ENCODE measurements around the gene TAS2R3. TPM values are rescaled to one million over a fixed set of nuclear protein-coding genes. Genes with fewer than 3 reads are reported as not detected.
"Not testable (repeated sequence)": the region's sequence is repeated elsewhere in the genome, so short reads cannot be mapped to it uniquely, and the experiment has no call there.

TAS2R3 gene
- total RNA-seq, 4 donors from 2014 or later, result 0.46 to 2.2 (median 1.3) TPM

DNA sequence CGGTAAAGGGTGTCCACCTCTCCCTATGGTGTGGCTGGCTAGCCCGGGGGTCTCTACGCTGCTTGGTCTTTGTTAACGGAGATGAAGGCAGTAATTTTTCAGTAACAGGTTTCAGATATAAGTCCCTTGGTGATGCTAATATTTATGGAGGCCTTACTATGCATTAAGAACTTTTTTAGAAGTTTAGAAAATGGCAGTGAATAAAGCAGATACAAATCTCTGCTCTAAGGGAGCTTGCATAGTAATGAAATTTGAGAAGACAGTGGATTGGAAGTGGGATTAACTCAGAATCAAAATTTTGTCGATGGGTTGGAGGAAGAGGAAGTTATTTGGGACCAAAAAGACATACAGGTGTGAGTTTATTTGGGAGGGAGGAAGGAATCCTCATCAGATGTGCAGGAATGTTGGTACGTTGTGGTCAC, 25.3 kb upstream of the TAS2R3 start:
- WGBS, 2 donors, result 0 to 2% methylated on average over 6 of the region's 6 CpGs
- peak overlapping the region; percentile 77 for H3K4me3 ChIP-seq (ENCODE audit: low read depth, poor library complexity, severe bottlenecking)
- no peak for TF ChIP-seq POLR2A (IDR thresholded peaks at IDR 0.05)
- TF ChIP-seq, protein P1, sequence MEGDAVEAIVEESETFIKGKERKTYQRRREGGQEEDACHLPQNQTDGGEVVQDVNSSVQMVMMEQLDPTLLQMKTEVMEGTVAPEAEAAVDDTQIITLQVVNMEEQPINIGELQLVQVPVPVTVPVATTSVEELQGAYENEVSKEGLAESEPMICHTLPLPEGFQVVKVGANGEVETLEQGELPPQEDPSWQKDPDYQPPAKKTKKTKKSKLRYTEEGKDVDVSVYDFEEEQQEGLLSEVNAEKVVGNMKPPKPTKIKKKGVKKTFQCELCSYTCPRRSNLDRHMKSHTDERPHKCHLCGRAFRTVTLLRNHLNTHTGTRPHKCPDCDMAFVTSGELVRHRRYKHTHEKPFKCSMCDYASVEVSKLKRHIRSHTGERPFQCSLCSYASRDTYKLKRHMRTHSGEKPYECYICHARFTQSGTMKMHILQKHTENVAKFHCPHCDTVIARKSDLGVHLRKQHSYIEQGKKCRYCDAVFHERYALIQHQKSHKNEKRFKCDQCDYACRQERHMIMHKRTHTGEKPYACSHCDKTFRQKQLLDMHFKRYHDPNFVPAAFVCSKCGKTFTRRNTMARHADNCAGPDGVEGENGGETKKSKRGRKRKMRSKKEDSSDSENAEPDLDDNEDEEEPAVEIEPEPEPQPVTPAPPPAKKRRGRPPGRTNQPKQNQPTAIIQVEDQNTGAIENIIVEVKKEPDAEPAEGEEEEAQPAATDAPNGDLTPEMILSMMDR (IDR thresholded peaks at IDR 0.05), result no peak
- intact Hi-C loops (cut with DNase I; ENCODE audit: low total_unique reads), result no loop called here
- no peak for DNase-seq (ENCODE audit: low spot score in 2 of 2)

DNA sequence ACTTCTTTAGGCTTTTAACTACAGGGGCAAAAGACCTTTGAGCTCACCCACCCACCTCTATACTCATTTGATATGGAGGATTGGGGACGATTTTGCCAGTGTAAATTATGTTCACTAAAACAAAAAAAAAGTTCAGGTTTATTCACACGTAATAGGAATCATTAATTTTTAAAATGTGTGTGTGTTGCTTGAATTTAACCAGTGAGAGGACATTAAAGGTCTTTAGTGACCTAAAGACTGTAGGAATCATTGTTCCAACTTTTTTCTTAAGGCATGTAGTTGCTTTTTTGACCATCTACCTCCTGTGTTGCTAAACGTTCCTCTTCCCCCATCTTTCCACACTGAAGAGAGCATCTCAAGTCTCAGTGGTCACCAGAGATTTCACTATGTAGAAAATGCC, 24.6 kb upstream of the TAS2R3 start:
- no peak overlapping the region for H3K4me3 ChIP-seq (ENCODE audit: low read depth, poor library complexity, severe bottlenecking)
- WGBS, 2 donors, result 62 to 71% methylated on average over 3 of the region's 3 CpGs
- intact Hi-C loops (cut with DNase I; ENCODE audit: low total_unique reads), result no loop called here
- TF ChIP-seq, protein P1 (IDR thresholded peaks at IDR 0.05), result no peak
- no peak for TF ChIP-seq POLR2A (IDR thresholded peaks at IDR 0.05)
- no peak for DNase-seq (ENCODE audit: low spot score in 2 of 2)

DNA sequence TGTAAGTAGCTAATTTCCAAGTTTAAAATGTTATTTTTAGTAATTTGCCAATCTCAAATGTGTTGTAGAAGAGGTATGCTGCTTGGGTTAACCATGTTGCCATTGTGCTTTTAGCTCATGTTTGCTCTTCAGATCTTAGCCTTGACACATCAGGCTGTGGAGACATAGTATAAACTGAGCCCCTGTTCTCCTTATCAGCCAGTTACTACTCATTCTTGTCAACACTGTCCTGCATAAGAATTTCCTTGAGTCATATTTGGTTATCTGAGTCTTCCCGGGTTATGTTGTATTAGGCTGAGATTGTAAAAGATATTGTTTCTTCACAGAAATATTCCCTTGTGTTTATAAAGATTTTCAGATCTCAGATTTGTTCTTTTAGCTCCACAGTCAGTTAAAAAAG, 21.7 kb upstream of the TAS2R3 start:
- TF ChIP-seq POLR2A (IDR thresholded peaks at IDR 0.05), result no peak
- TF ChIP-seq, protein P1 (IDR thresholded peaks at IDR 0.05), result no peak
- whole genome bisulfite sequencing, 2 donors, result 96 to 100% methylated on average over 1 of the region's 1 CpG
- intact Hi-C loops (cut with DNase I; ENCODE audit: low total_unique reads), result no loop called here
- no peak overlapping the region for H3K4me3 ChIP-seq (ENCODE audit: low read depth, poor library complexity, severe bottlenecking)
- no peak for DNase-seq (ENCODE audit: low spot score in 2 of 2)

DNA sequence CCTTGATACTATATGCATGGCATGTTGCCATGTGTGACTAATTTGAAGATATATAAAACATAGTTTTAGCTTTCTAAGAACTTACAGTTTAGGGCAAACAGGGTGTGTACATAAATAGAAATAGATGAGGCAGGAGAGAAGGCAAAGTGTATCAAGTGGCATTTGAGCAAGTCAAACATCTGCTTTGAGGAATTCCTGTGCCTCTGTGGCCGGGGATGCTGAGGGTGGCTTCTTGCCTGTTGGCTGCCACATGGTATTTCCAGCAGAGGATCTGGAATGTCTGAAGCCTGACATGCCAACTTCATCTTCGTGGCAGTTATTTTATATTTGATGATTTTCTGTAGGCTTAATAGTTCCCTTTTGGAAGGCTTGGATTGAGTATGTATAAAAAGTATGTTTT, 19.8 kb upstream of the TAS2R3 start:
- no peak overlapping the region for H3K4me3 ChIP-seq (ENCODE audit: low read depth, poor library complexity, severe bottlenecking)
- TF ChIP-seq, protein P1 (IDR thresholded peaks at IDR 0.05), result no peak
- no peak for TF ChIP-seq POLR2A (IDR thresholded peaks at IDR 0.05)
- intact Hi-C loops (cut with DNase I; ENCODE audit: low total_unique reads), result no loop called here
- WGBS, 2 donors, result 69 to 71% methylated on average over 2 of the region's 2 CpGs
- no peak for DNase-seq (ENCODE audit: low spot score in 2 of 2)

DNA sequence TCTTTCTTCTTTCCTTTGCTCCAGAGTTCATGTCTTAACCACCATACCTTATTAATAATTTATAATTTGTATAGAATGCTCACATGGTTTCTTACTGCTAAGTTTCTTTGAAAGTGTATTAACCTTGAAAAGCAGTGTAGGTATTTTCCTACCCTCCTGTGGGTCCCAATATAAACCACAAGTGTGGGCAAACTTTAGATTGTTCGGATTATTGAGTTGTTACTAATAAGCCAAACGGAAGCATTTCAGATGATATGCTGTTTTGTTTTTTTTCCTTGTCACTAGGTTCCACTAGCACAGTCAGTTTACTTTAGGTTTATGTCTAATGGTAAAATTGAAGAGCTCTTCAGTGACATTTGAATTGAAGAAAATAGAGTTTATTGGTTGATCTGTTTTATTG, 15.5 kb upstream of the TAS2R3 start:
- intact Hi-C loops (cut with DNase I; ENCODE audit: low total_unique reads), result no loop called here
- H3K4me3 ChIP-seq (ENCODE audit: low read depth, poor library complexity, severe bottlenecking), result no peak overlapping the region
- TF ChIP-seq POLR2A (IDR thresholded peaks at IDR 0.05), result no peak
- TF ChIP-seq, protein P1 (IDR thresholded peaks at IDR 0.05), result no peak
- no peak for DNase-seq (ENCODE audit: low spot score in 2 of 2)
- 97 to 99% methylated on average over 2 of the region's 2 CpGs for WGBS, 2 donors

DNA sequence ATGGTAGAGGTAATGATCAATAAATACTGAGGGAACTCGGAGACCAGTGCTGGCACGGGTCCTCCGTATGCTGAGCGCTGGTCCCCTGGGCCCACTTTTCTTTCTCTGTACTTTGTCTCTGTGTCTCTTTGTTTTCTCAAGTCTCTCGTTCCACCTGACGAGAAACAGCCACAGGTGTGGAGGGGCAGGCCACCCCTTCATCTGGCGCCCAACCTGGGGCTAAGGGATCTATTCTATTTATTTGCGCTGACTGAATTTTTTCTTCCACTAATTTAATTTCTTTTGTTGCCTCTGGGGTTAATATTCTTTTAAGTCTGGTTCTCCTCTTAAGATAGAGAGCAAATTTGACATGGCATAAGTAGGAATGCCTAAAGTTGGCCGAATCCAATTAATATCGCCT, 12.0 kb upstream of the TAS2R3 start:
- H3K4me3 ChIP-seq (ENCODE audit: low read depth, poor library complexity, severe bottlenecking); DNase-seq (ENCODE audit: low spot score in 2 of 2); intact Hi-C loops (cut with DNase I; ENCODE audit: low total_unique reads): not testable (repeated sequence)
- WGBS, 2 donors, result 98 to 99% methylated on average over 10 of the region's 10 CpGs

Measured in lower leg skin (tissue), 4 donors.